Karpas-422 (cell line): ENCODE results near the gene TMEM151A. TPM values are rescaled to one million over a fixed set of nuclear protein-coding genes. Genes with fewer than 3 reads are reported as not detected.

Experiments used
- DNase-seq: peaks from one replicate; pipeline ENCODE4 v3.0.0-alpha.2; 2015
- H2AFZ ChIP-seq: fragments of 200-600 bp; sonication (generic); 2 replicates; pipeline ENCODE4 v1.6.1; 2014; ENCODE audit warnings: antibody characterized with exemption, low read length, mixed read lengths
- H3K27ac ChIP-seq: fragments of 200-600 bp; sonication (generic); 2 replicates; pipeline ENCODE4 v1.5.1; 2014; ENCODE audit warnings: mild to moderate bottlenecking, low read length, moderate library complexity
- H3K27me3 ChIP-seq: fragments of 200-600 bp; sonication (generic); 2 replicates; pipeline ENCODE4 v1.6.1; 2014; ENCODE audit warnings: low read length, mixed read lengths
- H3K36me3 ChIP-seq: fragments of 200-600 bp; sonication (generic); 2 replicates; pipeline ENCODE4 v1.6.1; 2014; ENCODE audit warnings: low read length, mixed read lengths; ENCODE audit not compliant: insufficient read depth
- H3K4me1 ChIP-seq: fragments of 200-600 bp; sonication (generic); 2 replicates; pipeline ENCODE4 v1.6.1; 2014; ENCODE audit warnings: mild to moderate bottlenecking, low read length, mixed read lengths
- H3K4me2 ChIP-seq: fragments of 200-600 bp; sonication (generic); 2 replicates; pipeline ENCODE4 v1.6.1; 2014; ENCODE audit warnings: low read length, low read depth, mild to moderate bottlenecking; ENCODE audit not compliant: poor library complexity, severe bottlenecking
- H3K4me3 ChIP-seq: fragments of 200-600 bp; sonication (generic); 2 replicates; pipeline ENCODE4 v1.5.1; 2014; ENCODE audit warnings: mild to moderate bottlenecking, antibody characterized with exemption, low read length, mixed read lengths
- H3K79me2 ChIP-seq: fragments of 200-600 bp; sonication (generic); 2 replicates; pipeline ENCODE4 v1.6.1; 2014; ENCODE audit warnings: mild to moderate bottlenecking, low read length, mixed read lengths
- H3K9ac ChIP-seq: fragments of 200-600 bp; sonication (generic); 2 replicates; pipeline ENCODE4 v1.6.0; 2014; ENCODE audit warnings: low read length
- H3K9me2 ChIP-seq: fragments of 200-600 bp; sonication (generic), shearing (Covaris generic); replicated peaks from 2 replicates; pipeline ENCODE4 v1.6.0; 2014; ENCODE audit warnings: mild to moderate bottlenecking, low read length, moderate library complexity; ENCODE audit not compliant: insufficient read depth
- H3K9me3 ChIP-seq: fragments of 300-700, 200-600 bp; sonication (generic); 2 replicates; pipeline ENCODE4 v1.6.1; 2014; ENCODE audit warnings: low read length, mixed read lengths
- H4K20me1 ChIP-seq: fragments of 200-600 bp; sonication (generic); 2 replicates; pipeline ENCODE4 v1.6.1; 2014; ENCODE audit warnings: mild to moderate bottlenecking, antibody characterized with exemption, low read length, low read depth; ENCODE audit not compliant: insufficient read depth
- total RNA-seq: library from RNA; depleted of rRNA; stranded (reverse); fragments of >200 nt; shearing (Covaris generic); gene quantifications from 2 replicates; pipeline ENCODE4 v1.2.3, GENCODE V29; 2014; ENCODE audit warnings: low replicate concordance

The TMEM151A gene
- total RNA-seq, 1 experiment from 2014 or later, result not detected

- peaks cover 28% of the 10 kb centered on the region for H3K4me1 ChIP-seq
- H3K79me2 ChIP-seq, result no peaks in the 10 kb centered on the region
- no peaks in the 10 kb centered on the region for H3K27me3 ChIP-seq
- peaks cover 5% of the 10 kb centered on the region; the same call in 1 of the 2 replicates for H3K36me3 ChIP-seq
- no peak within 1 kb of the TSS for H2AFZ ChIP-seq
- peaks cover 3% of the 10 kb centered on the region; the same call in 1 of the 2 replicates for H4K20me1 ChIP-seq
- DNase-seq, result peak; percentile 80
- peak within 1 kb of the TSS; percentile 70 for H3K4me2 ChIP-seq
- no peaks in the 10 kb centered on the region for H3K9me2 ChIP-seq
- H3K27ac ChIP-seq, result 0 out of 2 replicates have a peak within 1 kb of the TSS, but pooled peaks have one; percentile 22
- H3K4me3 ChIP-seq, result peak within 1 kb of the TSS; percentile 64; the same call in 1 of the 2 replicates
- H3K9me3 ChIP-seq, result no peaks in the 10 kb centered on the region
- H3K9ac ChIP-seq, result peak within 1 kb of the TSS; percentile 62
These were observed 14.0 kb upstream of the TMEM151A start, which contains the start of gene CNIH2 for GRCh38 chr11:66277471-66278362. Gene CNIH2, plus strand, starts transcription at chr11:66278175. Its CDS starts 282 bp downstream, at chr11:66278457.

GRCh38 chr11:66278363-66279091, 13.2 kb upstream of the TMEM151A start:
- peak overlapping the region; percentile 57 for H3K4me2 ChIP-seq
- H3K4me1 ChIP-seq, result peaks cover 34% of the 10 kb centered on the region

GRCh38 chr11:66279092-66279734, 12.5 kb upstream of the TMEM151A start:
- H3K4me3 ChIP-seq, result peak overlapping the region; percentile 57; the same call in 1 of the 2 replicates
- peaks cover 34% of the 10 kb centered on the region for H3K4me1 ChIP-seq
- no peaks in the 10 kb centered on the region for H3K27me3 ChIP-seq
- H3K36me3 ChIP-seq, result peaks cover 2% of the 10 kb centered on the region; the same call in 1 of the 2 replicates
- no peaks in the 10 kb centered on the region for H3K9me2 ChIP-seq
- no peak overlapping the region for H2AFZ ChIP-seq
- no peaks in the 10 kb centered on the region for H3K79me2 ChIP-seq
- 0 out of 2 replicates have a peak overlapping the region, but pooled peaks have one; percentile 27 for H3K9ac ChIP-seq
- no peak for DNase-seq
- H4K20me1 ChIP-seq, result peaks cover 3% of the 10 kb centered on the region; the same call in 1 of the 2 replicates
- H3K4me2 ChIP-seq, result peak overlapping the region; percentile 57
- no peaks in the 10 kb centered on the region for H3K9me3 ChIP-seq
- no peak overlapping the region for H3K27ac ChIP-seq

More at GRCh38 chr11:66278363-66279091, 13.2 kb upstream of the TMEM151A start:
- peaks cover 3% of the 10 kb centered on the region; the same call in 1 of the 2 replicates for H4K20me1 ChIP-seq
- DNase-seq, result no peak
- no peak overlapping the region for H2AFZ ChIP-seq
- H3K27ac ChIP-seq, result no peak overlapping the region
- no peaks in the 10 kb centered on the region for H3K9me2 ChIP-seq
- no peaks in the 10 kb centered on the region for H3K27me3 ChIP-seq
- peak overlapping the region; percentile 57; the same call in 1 of the 2 replicates for H3K4me3 ChIP-seq
- H3K9me3 ChIP-seq, result no peaks in the 10 kb centered on the region
- no peaks in the 10 kb centered on the region for H3K79me2 ChIP-seq
- peaks cover 5% of the 10 kb centered on the region; the same call in 1 of the 2 replicates for H3K36me3 ChIP-seq
- H3K9ac ChIP-seq, result peak overlapping the region; percentile 62

- DNase-seq, result no peak
- Histone ChIP-seq H4K20me1 (peaks cover 3% of the 10 kb centered on the region; the same call in 1 of the 2 replicates), H3K4me2 (no peak overlapping the region), H3K79me2 (peaks cover 2% of the 10 kb centered on the region; the same call in 1 of the 2 replicates), H3K36me3 (0 out of 2 replicates have a peak, but pooled peaks cover 4% of the 10 kb centered on the region), H3K27ac (no peak overlapping the region), H3K9me2 (no peaks in the 10 kb centered on the region), H3K9me3 (no peaks in the 10 kb centered on the region), H3K4me1 (peaks cover 34% of the 10 kb centered on the region), H3K9ac (no peak overlapping the region; the same call in 1 of the 2 replicates), H3K27me3 (no peaks in the 10 kb centered on the region), H3K4me3 (no peak overlapping the region), H2AFZ (no peak overlapping the region)
These were observed 11.3 kb upstream of the TMEM151A start for GRCh38 chr11:66280428-66280827.

GRCh38 chr11:66281001-66281400, 10.7 kb upstream of the TMEM151A start:
- H3K4me2 ChIP-seq, result no peak overlapping the region
- 0 out of 2 replicates have a peak, but pooled peaks cover 4% of the 10 kb centered on the region for H3K36me3 ChIP-seq
- H3K9me3 ChIP-seq, result no peaks in the 10 kb centered on the region
- peaks cover 6% of the 10 kb centered on the region; the same call in 1 of the 2 replicates for H3K79me2 ChIP-seq
- no peaks in the 10 kb centered on the region for H3K9me2 ChIP-seq
- peaks cover 3% of the 10 kb centered on the region; the same call in 1 of the 2 replicates for H4K20me1 ChIP-seq
- peaks cover 34% of the 10 kb centered on the region for H3K4me1 ChIP-seq
- H3K9ac ChIP-seq, result peak overlapping the region; percentile 13; the same call in 1 of the 2 replicates
- H3K27me3 ChIP-seq, result no peaks in the 10 kb centered on the region
- H3K27ac ChIP-seq, result no peak overlapping the region
- H2AFZ ChIP-seq, result no peak overlapping the region
- no peak overlapping the region for H3K4me3 ChIP-seq
- DNase-seq, result no peak

- Histone ChIP-seq H3K36me3 (0 out of 2 replicates have a peak, but pooled peaks cover 4% of the 10 kb centered on the region), H3K4me3 (no peak overlapping the region), H3K9me2 (no peaks in the 10 kb centered on the region), H3K4me1 (peaks cover 34% of the 10 kb centered on the region), H3K9me3 (no peaks in the 10 kb centered on the region), H3K79me2 (peaks cover 6% of the 10 kb centered on the region), H3K27me3 (no peaks in the 10 kb centered on the region), H3K4me2 (peak overlapping the region; percentile 36), H3K9ac (peak overlapping the region; percentile 37; the same call in 1 of the 2 replicates), H4K20me1 (peaks cover 3% of the 10 kb centered on the region; the same call in 1 of the 2 replicates), H2AFZ (no peak overlapping the region), H3K27ac (0 out of 2 replicates have a peak overlapping the region, but pooled peaks have one; percentile 9)
- no peak for DNase-seq
These were observed 9.8 kb upstream of the TMEM151A start for GRCh38 chr11:66281776-66282467.
